ENCODE data around the gene PECR. TPM values are rescaled to one million over a fixed set of nuclear protein-coding genes. Genes with fewer than 3 reads are reported as not detected.

The PECR gene
- total and polyA plus RNA-seq, 9 of the 15 experiments (the other 6 are each of a cell fraction or from before 2014, with no cell fraction given): 1.1 to 10.3 (median 8.2) TPM

- Histone ChIP-seq H3K9me1 (ENCODE audit: control insufficient read depth, insufficient read depth, low read length) (no peaks in the 10 kb centered on the region), H3K9me3 (replicated peaks; ENCODE audit: control insufficient read depth, insufficient read depth, low read depth, low read length) (no peaks in the 10 kb centered on the region), H3K4me3 (no peak overlapping the region), H3K36me3 (ENCODE audit: control insufficient read depth, insufficient read depth, low read length) (peaks cover 99% of the 10 kb centered on the region), H3K4me1 (replicated peaks in 1 of 2; ENCODE audit: control insufficient read depth in 2 of 2, insufficient read depth in 2 of 2, low read length in 2 of 2) (no peaks in the 10 kb centered on the region), H3K27ac (ENCODE audit: extremely low read depth, low read depth, low read length) (0 out of 3 replicates have a peak overlapping the region, but pooled peaks have one; percentile 30), H3K79me2 (ENCODE audit: control insufficient read depth, insufficient read depth, low read length) (peaks cover 51% of the 10 kb centered on the region), H3K27me3 (ENCODE audit: control insufficient read depth in 2 of 2, insufficient read depth in 2 of 2, low read length in 2 of 2) (no peaks in the 10 kb centered on the region), H4K20me1 (replicated peaks; ENCODE audit: control insufficient read depth, insufficient read depth, low read length) (no peaks in the 10 kb centered on the region), H3K9ac (ENCODE audit: insufficient read depth in 1 of 2, low read depth in 2 of 2, low read length in 2 of 2) (no peak overlapping the region), H2AFZ (ENCODE audit: low read depth, low read length) (no peak overlapping the region), H3K4me2 (ENCODE audit: insufficient read depth, low read length) (no peak overlapping the region)
- ChIA-PET POLR2A (no interaction called here), CTCF (ENCODE audit: low intra/inter-chr PET ratio) (no interaction called here)
- FAIRE-seq: no peak
- no peak for DNase-seq (ENCODE audit: extremely low read depth in 1 of 4, low spot score in 3 of 4)
- intact Hi-C loops (cut with micrococcal nuclease) (no loop called here), in situ Hi-C loops (cut with MboI) (no loop called here)
- TF ChIP-seq C11orf30 (IDR thresholded peaks at IDR 0.05; ENCODE audit: low read depth) (0 out of 2 replicates have a peak, but pooled peaks have one; percentile 11), U2AF2 (optimal IDR thresholded peaks at IDR 0.05; ENCODE audit: low read depth, low read length) (no peak), SMARCC2 (IDR thresholded peaks at IDR 0.05; ENCODE audit: low read depth) (no peak), YY1 (IDR thresholded peaks at IDR 0.05; ENCODE audit: borderline replicate concordance in 1 of 3, control insufficient read depth in 1 of 3, extremely low read depth in 1 of 3, insufficient read depth in 3 of 3, insufficient read length in 1 of 3, insufficient replicate concordance in 2 of 3, low read depth in 1 of 3, low read length in 2 of 3) (peak in 1 of 3 experiments; percentile 17), NFE2 (IDR thresholded peaks at IDR 0.05; ENCODE audit: low read depth) (peak; percentile 52), MAFG (tag; conservative IDR thresholded peaks at IDR 0.05) (peak; percentile 48; the same call in 1 of the 2 replicates), AFF4 (CRISPR knock-in tag; IDR thresholded peaks at IDR 0.05) (no peak)
- 66% methylated on average over 3 of the region's 3 CpGs for WGBS (ENCODE audit: insufficient coverage, low coverage, missing lambda C conversion rate)
- BruUV-seq (replicated peaks): no TSS peak
- ATAC-seq: no peak
Observed at GRCh38 chr2:216121255-216121654, 39.6 kb upstream of the PECR start.
